GM21576 (cell line): ENCODE data around the gene KLRC3.
"Not testable (repeated sequence)": the region's sequence is repeated elsewhere in the genome, so short reads cannot be mapped to it uniquely, and the experiment has no call there.

Experiments
- ATAC-seq: cut with Tn5 transposase; IDR thresholded peaks from one replicate; pipeline ENCODE4 v1.9.1; 2021; ENCODE audit warnings: mild to moderate bottlenecking, moderate library complexity; ENCODE audit not compliant: unreplicated experiment

The KLRC3 gene

GRCh38 chr12:10369557-10370415, 50.6 kb downstream of the KLRC3 start:
- ATAC-seq: no peak

- ATAC-seq: no peak
Measured at GRCh38 chr12:10368206-10369171, 51.9 kb downstream of the KLRC3 start.

GRCh38 chr12:10367714-10368113, 52.7 kb downstream of the KLRC3 start:
- ATAC-seq: not testable (repeated sequence)

GRCh38 chr12:10366875-10367274, 53.5 kb downstream of the KLRC3 start:
- no peak for ATAC-seq

GRCh38 chr12:10365696-10366405, 54.5 kb downstream of the KLRC3 start:
- no peak for ATAC-seq

GRCh38 chr12:10364815-10365622, 55.4 kb downstream of the KLRC3 start:
- peak; percentile 52 for ATAC-seq

- peak; percentile 91 for ATAC-seq
Measured at GRCh38 chr12:10363914-10364814, 56.2 kb downstream of the KLRC3 start.

GRCh38 chr12:10363658-10363913, 56.8 kb downstream of the KLRC3 start:
- no peak for ATAC-seq

GRCh38 chr12:10362828-10363657, 57.4 kb downstream of the KLRC3 start:
- no peak for ATAC-seq

- ATAC-seq: no peak
Measured at GRCh38 chr12:10362325-10362724, 58.1 kb downstream of the KLRC3 start.
